ENCODE data around the gene MORC1.

MORC1 gene

GRCh38 chr3:108940166-108940565, 177.8 kb downstream of the MORC1 start:
- no peak for DNase-seq (ENCODE audit: extremely low read depth, low read depth)
- no peak for TF ChIP-seq CTCF (IDR thresholded peaks at IDR 0.05; ENCODE audit: low read depth, low read length, missing control alignments)

GRCh38 chr3:108936924-108937689, 180.8 kb downstream of the MORC1 start:
- TF ChIP-seq CTCF (IDR thresholded peaks at IDR 0.05; ENCODE audit: low read depth, low read length, missing control alignments) = no peak
- DNase-seq (ENCODE audit: extremely low read depth, low read depth) = no peak
- H3K4me3 ChIP-seq (replicated peaks; ENCODE audit: low read depth, low read length) = no peak overlapping the region

More at GRCh38 chr3:108940166-108940565, 177.8 kb downstream of the MORC1 start:
- H3K4me3 ChIP-seq (replicated peaks; ENCODE audit: low read depth, low read length) = no peak overlapping the region

GRCh38 chr3:108931035-108931434, 186.9 kb downstream of the MORC1 start:
- no peak overlapping the region for H3K4me3 ChIP-seq (replicated peaks; ENCODE audit: low read depth, low read length)
- DNase-seq (ENCODE audit: extremely low read depth, low read depth) = no peak
- no peak for TF ChIP-seq CTCF (IDR thresholded peaks at IDR 0.05; ENCODE audit: low read depth, low read length, missing control alignments)

GRCh38 chr3:108918866-108919265, 199.1 kb downstream of the MORC1 start:
- no peak overlapping the region for H3K4me3 ChIP-seq (replicated peaks; ENCODE audit: low read depth, low read length)
- TF ChIP-seq CTCF (IDR thresholded peaks at IDR 0.05; ENCODE audit: low read depth, low read length, missing control alignments) = no peak
- no peak for DNase-seq (ENCODE audit: extremely low read depth, low read depth)

GRCh38 chr3:108914774-108915641, 202.9 kb downstream of the MORC1 start:
- H3K4me3 ChIP-seq (replicated peaks; ENCODE audit: low read depth, low read length) = no peak overlapping the region
- peak; percentile 76 for TF ChIP-seq CTCF (IDR thresholded peaks at IDR 0.05; ENCODE audit: low read depth, low read length, missing control alignments)
- DNase-seq (ENCODE audit: extremely low read depth, low read depth) = peak; percentile 36

GRCh38 chr3:108909799-108910198, 208.1 kb downstream of the MORC1 start:
- no peak for TF ChIP-seq CTCF (IDR thresholded peaks at IDR 0.05; ENCODE audit: low read depth, low read length, missing control alignments)
- DNase-seq (ENCODE audit: extremely low read depth, low read depth) = no peak
- no peak overlapping the region for H3K4me3 ChIP-seq (replicated peaks; ENCODE audit: low read depth, low read length)
